GM12891 (cell line): ENCODE data around the gene AXL.

ENCODE experiments used
- DNase-seq: peaks from one replicate; pipeline ENCODE4 v3.0.0; 2011; ENCODE audit warnings: low spot score; ENCODE audit not compliant: insufficient read length
- FAIRE-seq: peaks from 2 replicates; lab custom pipeline; 2011; peaks lifted over from hg19 to GRCh38; lab: Jason Lieb, UNC
- PAX5 ChIP-seq: IDR thresholded peaks from 2 replicates; pipeline ENCODE4 v1.6.1; 2011; ENCODE audit warnings: low read length, moderate library complexity, mild to moderate bottlenecking; ENCODE audit not compliant: insufficient read depth, severe bottlenecking
- POLR2A ChIP-seq: IDR thresholded peaks from 2 replicates; pipeline ENCODE4 v1.6.1; 2011; ENCODE audit warnings: low read depth, low read length, control low read depth
- POLR2AphosphoS5 ChIP-seq: IDR thresholded peaks from 2 replicates; pipeline ENCODE4 v1.6.1; 2011; ENCODE audit warnings: low read depth, low read length, control low read depth
- POU2F2 ChIP-seq: IDR thresholded peaks from 2 replicates; pipeline ENCODE4 v1.6.1; 2011; ENCODE audit warnings: low read depth, mild to moderate bottlenecking, control low read depth, low read length, moderate library complexity
- SPI1 ChIP-seq: IDR thresholded peaks from 2 replicates; pipeline ENCODE4 v1.6.1; 2011; ENCODE audit warnings: low read depth, low read length, control low read depth
- TAF1 ChIP-seq: IDR thresholded peaks from 2 replicates; pipeline ENCODE4 v1.6.1; 2011; ENCODE audit warnings: low read depth, low read length, control low read depth

The AXL gene

DNA sequence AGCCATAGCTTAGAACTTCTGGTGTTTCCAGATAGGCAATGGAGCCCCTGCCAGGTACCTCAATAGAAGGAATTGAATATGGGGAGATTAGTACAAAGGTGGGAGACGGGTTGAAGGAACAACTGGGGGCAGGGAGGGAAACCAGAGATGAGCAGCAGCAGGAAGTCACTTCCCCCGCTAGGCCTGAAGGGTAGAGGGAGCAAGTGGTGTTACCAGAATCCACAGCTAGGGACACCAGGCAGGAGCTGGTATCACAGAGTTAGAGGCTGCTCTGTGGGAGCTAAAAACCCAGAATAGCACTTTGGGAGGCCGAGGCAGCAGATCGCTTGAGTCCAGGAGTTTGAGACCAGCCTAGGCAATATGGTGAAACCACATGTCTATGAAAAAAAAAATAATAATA is 29.9 kb downstream of the AXL start:
- DNase-seq (no peak), FAIRE-seq (no peak)
- TF ChIP-seq PAX5: no peak
- TF ChIP-seq SPI1: no peak
- no peak for TF ChIP-seq TAF1
- TF ChIP-seq POLR2AphosphoS5: no peak
- no peak for TF ChIP-seq POLR2A
- no peak for TF ChIP-seq POU2F2

DNA sequence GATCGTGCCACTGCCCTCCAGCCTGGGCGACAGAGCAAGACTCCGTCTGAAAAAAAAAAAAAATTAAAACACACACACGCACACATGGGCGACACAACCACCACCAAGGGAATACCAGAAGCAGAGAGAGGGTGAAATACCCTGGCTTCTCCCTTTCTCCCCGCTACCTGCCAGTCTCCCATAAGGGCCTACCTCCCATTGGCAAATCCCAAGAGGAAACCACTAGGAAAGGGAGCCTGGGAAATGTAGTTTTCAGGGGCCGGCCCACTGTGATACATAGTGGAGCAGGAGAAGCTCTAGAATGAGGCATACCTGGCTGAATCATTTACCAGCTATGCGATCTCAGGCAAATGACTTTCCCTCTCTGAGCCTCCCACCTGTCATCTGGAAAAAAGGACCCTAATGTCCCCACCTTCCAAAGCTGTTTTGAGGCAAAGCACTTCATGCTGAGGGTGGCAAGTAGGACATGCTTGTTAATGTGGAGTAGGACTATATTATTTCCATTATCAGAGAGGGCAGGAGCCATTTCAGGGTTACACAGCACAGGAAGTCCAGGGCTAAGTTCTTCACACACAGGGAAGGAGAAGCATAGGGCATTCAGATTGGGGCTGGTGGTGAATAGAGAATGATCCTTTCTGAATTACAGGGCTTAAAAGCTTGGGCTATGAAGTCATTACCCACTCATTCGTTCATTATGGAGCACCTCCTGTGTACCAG is 30.8 kb downstream of the AXL start:
- TF ChIP-seq SPI1 (no peak), TAF1 (no peak), POLR2AphosphoS5 (no peak), POLR2A (no peak), POU2F2 (no peak), PAX5 (no peak)
- FAIRE-seq (no peak), DNase-seq (no peak)

DNA sequence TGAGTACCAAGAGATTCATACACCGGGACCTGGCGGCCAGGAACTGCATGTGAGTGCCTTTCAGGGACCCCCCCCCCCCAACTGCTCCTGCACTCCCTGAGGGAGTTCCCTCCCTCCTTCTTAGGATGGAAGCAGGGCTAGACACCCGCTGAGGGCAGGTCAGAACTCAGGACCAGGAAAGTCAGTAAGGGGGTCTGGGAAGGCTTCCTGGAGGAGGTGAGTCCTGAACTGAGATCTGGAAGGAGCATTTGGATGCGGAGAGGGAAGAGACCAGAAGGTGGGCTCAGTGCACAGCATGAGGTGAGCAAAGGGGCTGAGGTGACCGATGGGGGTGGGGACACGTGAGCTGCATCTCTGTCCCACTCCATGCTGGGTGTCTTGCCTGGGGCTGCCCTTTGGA is 34.6 kb downstream of the AXL start:
- DNase-seq (no peak), FAIRE-seq (no peak)
- no peak for TF ChIP-seq POLR2A

DNA sequence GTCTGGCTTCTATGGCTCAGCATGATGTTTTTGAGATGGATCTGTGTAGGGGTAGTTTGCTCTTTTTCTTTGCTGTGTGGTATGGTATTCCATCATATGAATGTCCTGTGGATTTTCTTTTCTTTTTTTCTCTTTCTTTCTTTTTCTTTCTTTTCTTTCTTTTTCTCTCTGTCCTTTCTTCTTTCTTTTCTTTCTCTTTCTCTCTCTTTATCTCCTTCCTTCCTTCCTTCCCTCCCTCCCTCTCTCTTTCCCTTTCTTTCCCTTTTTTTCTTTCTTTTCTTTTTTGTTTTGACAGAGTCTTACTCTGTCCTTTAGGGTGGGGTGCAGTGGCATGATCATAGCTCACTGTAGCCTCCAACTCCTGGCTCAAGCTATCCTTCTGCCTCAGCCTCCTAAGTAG is 36.1 kb downstream of the AXL start:
- no peak for DNase-seq
- FAIRE-seq: no peak
- TF ChIP-seq SPI1: no peak
- no peak for TF ChIP-seq TAF1
- TF ChIP-seq PAX5: no peak
- TF ChIP-seq POU2F2: no peak
- TF ChIP-seq POLR2AphosphoS5: no peak
- TF ChIP-seq POLR2A: no peak

DNA sequence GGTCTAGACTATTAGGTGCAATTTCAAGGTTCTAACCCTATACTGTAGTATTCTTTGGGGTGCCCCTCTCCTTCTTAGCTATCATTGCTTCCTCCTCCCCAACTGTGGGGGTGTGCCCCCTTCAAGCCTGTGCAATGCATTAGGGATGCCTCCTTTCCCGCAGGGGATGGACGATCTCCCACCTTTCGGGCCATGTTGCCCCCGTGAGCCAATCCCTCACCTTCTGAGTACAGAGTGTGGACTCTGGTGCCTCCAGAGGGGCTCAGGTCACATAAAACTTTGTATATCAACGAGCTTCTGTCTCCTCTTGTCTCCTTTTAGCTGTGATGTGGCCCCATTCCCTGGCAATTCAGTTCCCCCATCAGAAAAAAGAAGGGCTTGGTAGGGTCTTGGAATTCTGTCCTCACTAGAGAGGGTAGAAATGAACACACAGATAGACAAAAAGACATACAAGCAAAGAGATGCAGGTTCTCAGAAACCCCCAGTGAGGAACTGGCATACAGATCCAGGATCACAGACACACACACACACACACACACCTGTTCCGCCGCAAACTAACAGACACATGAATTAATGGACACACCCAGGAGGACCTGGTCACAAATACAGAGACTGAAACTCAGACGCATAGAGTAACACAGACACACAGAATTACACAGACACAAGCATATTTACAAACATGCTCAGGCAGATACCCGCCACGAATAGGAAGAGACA is 42.6 kb downstream of the AXL start:
- no peak for DNase-seq
- TF ChIP-seq POLR2A (no peak), PAX5 (no peak), SPI1 (no peak), POLR2AphosphoS5 (no peak), POU2F2 (no peak), TAF1 (no peak)
- no peak for FAIRE-seq

DNA sequence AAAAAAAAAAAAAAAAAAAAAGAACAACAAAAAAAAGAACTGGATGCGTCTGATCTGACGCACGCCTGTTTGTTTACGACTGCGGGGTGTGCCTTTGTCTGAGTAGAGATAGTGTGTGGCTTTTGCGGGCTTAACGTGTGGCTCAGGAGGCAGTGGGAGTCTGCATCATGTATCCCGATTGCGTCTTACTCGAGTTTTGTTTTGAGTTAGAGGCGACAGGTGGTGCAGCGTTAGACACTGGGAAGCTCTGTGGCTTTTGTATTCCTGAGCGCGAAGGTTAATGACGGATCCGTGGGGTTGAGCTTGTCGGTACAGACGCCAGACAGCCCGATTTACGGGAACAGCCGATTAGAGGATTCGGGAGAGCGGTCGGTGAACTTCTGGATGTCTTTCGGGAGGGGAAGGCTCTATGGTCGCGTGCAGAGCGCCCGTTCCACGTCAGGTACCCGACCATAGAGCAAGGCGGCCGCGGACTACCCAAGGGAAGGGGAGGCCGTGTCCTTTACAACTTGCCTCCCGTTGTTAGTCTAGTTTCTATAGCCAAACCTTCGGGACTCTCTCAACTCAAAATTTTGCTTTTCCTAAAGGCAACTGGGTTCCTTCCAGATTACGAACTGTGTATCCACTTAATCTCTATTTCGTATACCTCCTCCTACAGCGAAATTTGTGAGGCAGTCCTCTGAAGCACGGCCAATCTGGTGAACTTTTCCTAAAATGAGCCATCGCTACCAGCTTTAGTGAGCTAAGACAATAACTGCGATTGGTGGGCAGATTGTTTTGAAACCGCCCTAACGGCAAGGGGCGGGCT is 44.2 kb downstream of the AXL start:
- DNase-seq (peak; percentile 24), FAIRE-seq (no peak)
- TF ChIP-seq SPI1 (no peak), PAX5 (no peak), POLR2A (peak; percentile 74), TAF1 (peak; percentile 59; the same call in 1 of the 2 replicates), POLR2AphosphoS5 (peak; percentile 45; the same call in 1 of the 2 replicates), POU2F2 (0 out of 2 replicates have a peak, but pooled peaks have one; percentile 74)

DNA sequence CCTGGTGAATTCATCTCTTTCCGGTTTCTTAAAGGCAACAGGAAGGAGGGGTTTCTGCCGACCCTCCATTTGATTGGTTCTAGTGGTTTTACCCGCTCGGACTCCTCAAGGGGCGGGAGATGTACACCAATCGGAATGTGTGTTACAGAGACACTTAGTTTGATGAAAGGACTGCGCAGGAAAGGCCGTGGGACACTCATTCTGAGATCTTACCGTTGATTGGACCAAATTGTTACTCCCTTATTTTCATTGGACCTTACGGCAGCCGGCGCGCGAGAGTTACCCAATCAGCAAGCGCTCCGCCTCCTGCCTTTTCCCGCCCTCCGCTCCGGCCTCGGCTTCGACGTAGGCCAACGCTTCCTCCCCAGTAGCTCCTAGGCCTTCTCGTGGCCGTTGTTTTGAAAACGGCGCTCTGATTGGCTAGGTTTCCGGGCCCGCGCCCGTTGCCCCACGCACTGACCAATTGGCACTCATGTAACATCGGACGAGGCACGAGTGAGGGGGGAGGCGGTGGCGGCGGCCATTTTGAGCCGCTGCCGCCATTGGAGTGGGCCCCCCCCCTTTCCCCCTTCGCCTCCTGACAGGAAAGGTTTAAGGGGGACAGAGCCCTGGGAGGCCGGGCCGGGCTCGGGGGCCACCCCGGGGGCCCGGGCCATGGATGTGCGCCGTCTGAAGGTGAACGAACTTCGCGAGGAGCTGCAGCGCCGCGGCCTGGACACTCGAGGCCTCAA is 45.0 kb downstream of the AXL start, which contains the start of gene HNRNPUL1:
Gene HNRNPUL1 (plus strand): TSS at position 523 of the 731 bp plus-strand sequence. CDS start 132 bp downstream, at position 655.
- DNase-seq: peak; percentile 95
- peak; percentile 98 for FAIRE-seq
- TF ChIP-seq SPI1 (peak; percentile 48; the same call in 1 of the 2 replicates), TAF1 (peak; percentile 70), PAX5 (no peak), POU2F2 (no peak), POLR2AphosphoS5 (no peak), POLR2A (no peak)

DNA sequence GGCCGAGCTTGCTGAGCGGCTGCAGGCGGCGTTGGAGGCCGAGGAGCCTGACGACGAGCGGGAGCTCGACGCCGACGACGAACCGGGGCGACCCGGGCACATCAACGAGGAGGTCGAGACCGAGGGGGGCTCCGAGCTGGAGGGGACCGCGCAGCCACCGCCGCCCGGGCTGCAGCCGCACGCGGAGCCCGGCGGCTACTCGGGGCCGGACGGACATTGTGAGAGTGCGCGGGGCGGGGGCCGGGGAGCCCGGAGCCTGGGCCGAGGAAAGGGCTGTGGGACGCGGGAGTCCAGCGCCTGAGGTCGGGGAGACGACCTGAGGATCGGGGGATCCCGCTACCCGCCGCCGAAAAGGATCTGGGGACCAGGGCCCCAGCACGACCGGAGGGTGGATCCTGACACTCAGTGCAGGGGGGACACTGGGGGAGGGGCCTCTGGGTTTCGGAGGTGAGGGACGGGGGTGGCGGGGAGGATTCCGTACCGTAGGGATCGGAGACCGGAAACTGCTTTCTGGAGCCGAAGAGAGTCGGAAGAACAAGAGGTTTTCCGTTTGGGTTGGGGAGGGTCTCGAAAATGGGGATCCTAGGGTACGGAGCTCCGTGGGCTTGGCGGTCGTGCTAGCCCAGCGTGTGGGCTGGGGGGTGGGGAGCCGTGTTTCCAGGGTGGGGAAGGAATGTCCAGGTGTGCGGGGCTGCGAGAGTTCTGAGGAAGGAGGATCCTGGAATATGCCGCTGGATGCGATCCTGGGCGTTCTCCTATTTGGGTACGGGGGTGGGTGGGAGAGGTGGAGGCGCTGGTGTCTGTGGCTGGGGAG is 45.8 kb downstream of the AXL start:
- TF ChIP-seq POLR2A: peak; percentile 81
- 0 out of 2 replicates have a peak, but pooled peaks have one; percentile 15 for TF ChIP-seq POU2F2
- no peak for TF ChIP-seq SPI1
- TF ChIP-seq TAF1: peak; percentile 60
- TF ChIP-seq POLR2AphosphoS5: peak; percentile 62
- FAIRE-seq (no peak), DNase-seq (peak; percentile 48)
